Stimulated activated CD4-positive, alpha-beta T cell treated with anti-CD3 and anti-CD28 coated beads, TNF-alpha, amount 100 ng/mL, for 24 hours (primary cell): Measurements from ENCODE around the gene SRXN1.

Source experiments
- DNase-seq, 3 experiments: peaks; one replicate each; pipeline ENCODE4 v3.0.0-alpha.2; 2020; ENCODE audit warnings: low read depth in 3 of 3

Gene SRXN1

DNA sequence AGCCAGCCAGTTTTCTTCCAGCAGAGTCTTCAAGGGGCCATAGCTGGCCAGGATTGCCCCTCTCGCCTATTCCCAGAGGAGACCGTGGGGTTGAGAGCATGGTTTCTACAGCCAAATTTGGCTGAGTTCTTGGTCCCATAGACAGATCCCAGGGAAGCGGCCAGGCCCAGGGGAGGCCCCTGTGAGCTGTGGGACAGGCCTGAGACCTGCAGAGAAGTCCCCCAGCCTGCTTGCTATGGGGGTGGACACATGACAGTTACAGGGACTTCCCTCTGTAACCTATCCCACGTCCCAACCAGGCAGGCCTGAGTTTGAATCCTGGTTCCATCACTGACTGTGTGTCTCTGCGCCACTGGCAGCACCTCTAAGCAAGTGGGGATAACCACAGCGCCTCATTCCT, 45.5 kb downstream of the SRXN1 start:
- no peak for DNase-seq

- DNase-seq, result no peak
Observed at GRCh38 chr20:605237-605636, 47.8 kb downstream of the SRXN1 start.

DNA sequence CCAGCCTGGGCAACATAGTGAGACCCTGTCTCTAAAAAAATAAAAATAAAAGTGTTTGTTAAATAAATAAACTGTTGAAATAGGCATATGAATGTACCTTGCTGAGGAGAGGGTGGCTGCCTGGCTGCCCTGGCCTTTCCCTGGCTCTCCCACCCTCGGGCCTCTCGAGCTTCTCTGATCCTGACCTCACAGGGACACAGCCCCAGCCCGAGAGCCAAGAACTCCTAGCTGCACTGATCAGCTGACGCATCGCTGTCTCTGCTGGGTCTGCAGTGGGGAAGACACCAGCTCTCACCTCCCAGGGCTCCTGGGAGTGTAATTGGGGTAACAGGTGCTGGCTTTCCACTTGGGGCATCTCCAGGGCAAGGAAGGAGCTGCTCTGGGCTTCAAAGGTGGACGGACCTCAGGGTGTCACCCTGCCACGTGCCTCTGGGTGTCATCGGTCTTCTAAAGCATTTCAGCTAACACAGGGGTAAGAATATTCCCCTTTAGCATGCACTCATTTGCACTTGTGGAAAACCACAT, 49.8 kb downstream of the SRXN1 start:
- no peak for DNase-seq

GRCh38 chr20:602111-602970, 50.7 kb downstream of the SRXN1 start:
- DNase-seq, result no peak

- DNase-seq, result no peak
Observed at GRCh38 chr20:600736-601135, 52.3 kb downstream of the SRXN1 start.

DNA sequence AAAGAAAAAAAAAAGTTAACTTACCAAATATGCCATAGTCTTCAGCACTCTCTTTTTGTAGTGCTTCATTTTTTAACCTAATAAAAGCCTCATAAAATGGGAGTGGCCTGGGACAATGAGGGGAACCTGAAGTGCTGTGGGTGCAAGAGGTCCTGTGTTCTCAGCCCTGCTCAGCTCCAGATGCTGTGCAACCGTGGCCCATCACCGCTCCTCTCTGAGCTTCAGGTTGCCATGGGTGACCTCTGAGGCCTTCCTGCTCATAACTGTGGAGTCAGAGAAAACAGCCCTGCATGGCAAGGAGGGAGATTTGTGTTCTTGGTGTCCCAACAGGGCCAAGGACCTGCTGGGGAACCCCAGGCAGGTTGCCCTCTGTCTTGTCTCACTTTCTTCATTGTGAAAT, 52.9 kb downstream of the SRXN1 start:
- DNase-seq, result no peak

GRCh38 chr20:598133-598850, 54.7 kb downstream of the SRXN1 start:
- DNase-seq, result no peak

DNA sequence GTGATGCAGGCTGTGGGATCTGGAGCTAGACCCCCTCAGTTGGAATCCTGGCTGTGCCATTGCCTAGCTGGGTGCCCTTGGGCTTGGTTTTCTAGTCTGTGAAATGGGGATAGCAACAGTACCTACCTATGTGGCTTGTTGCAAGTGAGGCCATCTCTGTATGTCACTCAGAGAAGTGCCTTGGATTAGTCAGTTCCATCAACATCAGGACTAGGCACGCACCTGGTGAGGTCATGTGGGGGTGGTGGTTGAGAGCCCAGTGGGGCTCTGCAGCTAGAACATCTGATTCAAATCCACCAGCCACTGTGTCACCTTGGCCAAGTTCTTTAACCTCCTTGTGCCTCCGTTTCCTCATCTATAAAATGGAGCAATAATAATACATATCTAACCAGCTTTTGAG, 55.4 kb downstream of the SRXN1 start:
- no peak for DNase-seq
